Trophoblast cell (in vitro differentiated cells and primary cell): ENCODE data around the gene TMEM38A.

Experiments used
- DNase-seq, 2 donors: peaks; one replicate each; pipeline ENCODE4 v3.0.0-alpha.2; 2016
- H2AFZ ChIP-seq: 2 replicates; pipeline ENCODE4 v1.6.1; 2013; ENCODE audit warnings: low read length, moderate library complexity, mild to moderate bottlenecking; ENCODE audit not compliant: insufficient read depth, poor library complexity
- H2AK5ac ChIP-seq: 2 replicates; pipeline ENCODE4 v1.6.1; 2013; ENCODE audit warnings: mild to moderate bottlenecking, low read length
- H2BK120ac ChIP-seq: 2 replicates; pipeline ENCODE4 v1.6.1; 2013; ENCODE audit warnings: low read length, mild to moderate bottlenecking, moderate library complexity; ENCODE audit not compliant: insufficient read depth, poor library complexity
- H2BK12ac ChIP-seq: 2 replicates; pipeline ENCODE4 v1.6.1; 2013; ENCODE audit warnings: mild to moderate bottlenecking, low read length, moderate library complexity
- H2BK5ac ChIP-seq: 2 replicates; pipeline ENCODE4 v1.6.1; 2013; ENCODE audit warnings: low read length, low read depth, moderate library complexity, mild to moderate bottlenecking; ENCODE audit not compliant: poor library complexity
- H3K14ac ChIP-seq: 2 replicates; pipeline ENCODE4 v1.6.1; 2013; ENCODE audit warnings: mild to moderate bottlenecking, low read length
- H3K18ac ChIP-seq: 2 replicates; pipeline ENCODE4 v1.6.1; 2013; ENCODE audit warnings: mild to moderate bottlenecking, low read length
- H3K23ac ChIP-seq: 2 replicates; pipeline ENCODE4 v1.6.1; 2013; ENCODE audit warnings: low read length
- H3K27ac ChIP-seq: 2 replicates; pipeline ENCODE4 v1.5.1; 2013; ENCODE audit warnings: low read depth, mild to moderate bottlenecking, inconsistent platforms, low read length, moderate library complexity
- H3K27me3 ChIP-seq: 2 replicates; pipeline ENCODE4 v1.6.1; 2013; ENCODE audit warnings: inconsistent platforms, mild to moderate bottlenecking, low read length, moderate library complexity; ENCODE audit not compliant: insufficient read depth
- H3K36me3 ChIP-seq, 2 experiments: 1 replicate in 1 of 2; 2 replicates in 1 of 2; pipeline ENCODE4 v1.6.1; 2013; ENCODE audit warnings: low read length in 2 of 2, mild to moderate bottlenecking in 2 of 2, moderate library complexity in 1 of 2; ENCODE audit not compliant: insufficient read depth in 2 of 2, control insufficient read depth in 1 of 2
- H3K4ac ChIP-seq: 2 replicates; pipeline ENCODE4 v1.6.1; 2013; ENCODE audit warnings: low read depth, mild to moderate bottlenecking, low read length, moderate library complexity
- H3K4me1 ChIP-seq, 2 experiments: 1 replicate in 1 of 2; 2 replicates in 1 of 2; pipeline ENCODE4 v1.6.1; 2013; ENCODE audit warnings: low read length in 2 of 2, mild to moderate bottlenecking in 2 of 2, moderate library complexity in 1 of 2; ENCODE audit not compliant: insufficient read depth in 2 of 2, control insufficient read depth in 1 of 2
- H3K4me2 ChIP-seq: 2 replicates; pipeline ENCODE4 v1.6.1; 2013; ENCODE audit warnings: inconsistent platforms, mild to moderate bottlenecking, low read length, moderate library complexity
- H3K4me3 ChIP-seq: 2 replicates; pipeline ENCODE4 v1.5.1; 2013; ENCODE audit warnings: mild to moderate bottlenecking, low read depth, low read length, inconsistent platforms
- H3K79me1 ChIP-seq: one replicate; pipeline ENCODE4 v1.6.1; 2013; ENCODE audit warnings: low read length
- H3K79me2 ChIP-seq: 2 replicates; pipeline ENCODE4 v1.6.1; 2013; ENCODE audit warnings: low read length, mild to moderate bottlenecking; ENCODE audit not compliant: control insufficient read depth, insufficient read depth, poor library complexity
- H3K9ac ChIP-seq: 2 replicates; pipeline ENCODE4 v1.6.1; 2013; ENCODE audit warnings: mild to moderate bottlenecking, low read length
- H3K9me3 ChIP-seq: 2 replicates; pipeline ENCODE4 v1.6.1; 2013; ENCODE audit warnings: low read depth, mild to moderate bottlenecking, control low read depth, inconsistent platforms, low read length; ENCODE audit not compliant: insufficient read depth
- H4K12ac ChIP-seq: 2 replicates; pipeline ENCODE4 v1.6.1; 2013; ENCODE audit warnings: low read depth, mild to moderate bottlenecking, low read length, moderate library complexity
- H4K8ac ChIP-seq: 2 replicates; pipeline ENCODE4 v1.6.1; 2013; ENCODE audit warnings: low read depth, mild to moderate bottlenecking, low read length, moderate library complexity
- H4K91ac ChIP-seq: one replicate; pipeline ENCODE4 v1.6.1; 2013; ENCODE audit warnings: low read depth, mild to moderate bottlenecking, low read length, moderate library complexity
- WGBS: extraction: QIAGEN DNeasy Blood & Tissue Kit; methylation state at CpG from one replicate; pipeline ENCODE4 v1.1.7; 2013; ENCODE audit warnings: missing lambda C conversion rate; ENCODE audit not compliant: insufficient read length, insufficient coverage; ENCODE audit errors: extremely low coverage; 5-methylcytosine and 5-hydroxymethylcytosine counted together

TMEM38A gene

GRCh38 chr19:16620584-16620983 is 40.4 kb upstream of the TMEM38A start:
- no CpG with 5 or more reads among the region's 3 CpGs for WGBS

DNA sequence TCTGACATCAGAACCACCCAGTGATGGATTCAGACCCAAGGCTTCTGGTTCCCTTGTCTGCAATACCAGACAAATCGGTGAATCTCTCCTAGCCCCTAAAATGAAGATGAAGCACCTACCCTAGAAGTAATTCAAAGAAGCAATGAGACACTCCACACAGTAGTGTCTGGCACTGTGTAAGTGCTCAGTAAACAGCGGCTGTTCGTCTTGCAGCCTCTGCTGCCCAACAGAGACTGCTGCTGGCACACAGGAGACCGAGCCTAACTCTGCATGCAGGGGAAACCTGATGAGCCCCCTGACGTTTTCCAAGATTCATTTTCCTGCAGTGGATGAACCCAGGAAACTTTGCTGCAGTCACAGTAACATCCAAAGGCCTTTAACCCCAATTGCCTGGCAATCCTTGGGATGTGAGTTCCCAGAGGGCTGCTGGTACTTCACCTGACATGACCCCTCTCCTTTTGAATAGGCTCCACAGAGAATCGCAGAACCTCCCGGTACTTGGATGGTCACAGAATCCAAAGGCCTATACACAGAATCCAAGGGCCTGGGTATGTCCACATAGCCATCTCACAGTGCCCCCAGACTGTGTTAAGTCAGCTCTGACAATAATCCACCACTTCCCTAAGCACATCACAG is 39.7 kb upstream of the TMEM38A start:
- no peak overlapping the region for H4K91ac ChIP-seq
- peak overlapping the region; percentile 35 for H3K4ac ChIP-seq
- no peaks in the 10 kb centered on the region for H3K9me3 ChIP-seq
- no peak overlapping the region for H4K8ac ChIP-seq
- H3K23ac ChIP-seq: no peak overlapping the region
- WGBS: no CpG with 5 or more reads among the region's 7 CpGs
- H2BK5ac ChIP-seq: no peak overlapping the region
- H2BK12ac ChIP-seq: no peak overlapping the region
- no peak overlapping the region for H3K27ac ChIP-seq
- no peak overlapping the region for H3K4me3 ChIP-seq
- DNase-seq: peak; percentile 70 to 77
- peaks cover 0 to 3% of the 10 kb centered on the region in 2 experiments for H3K4me1 ChIP-seq
- H3K14ac ChIP-seq: no peak overlapping the region
- H3K79me2 ChIP-seq: peaks cover 25% of the 10 kb centered on the region
- no peaks in the 10 kb centered on the region for H3K27me3 ChIP-seq
- no peak overlapping the region for H2AFZ ChIP-seq
- H4K12ac ChIP-seq: no peak overlapping the region
- H3K4me2 ChIP-seq: no peak overlapping the region
- H3K9ac ChIP-seq: no peak overlapping the region
- no peak overlapping the region for H2AK5ac ChIP-seq
- H3K18ac ChIP-seq: no peak overlapping the region
- peaks cover 7 to 20% of the 10 kb centered on the region in 2 experiments for H3K36me3 ChIP-seq
- no peaks in the 10 kb centered on the region for H3K79me1 ChIP-seq
- H2BK120ac ChIP-seq: no peak overlapping the region

More at GRCh38 chr19:16620584-16620983, 40.4 kb upstream of the TMEM38A start:
- Histone ChIP-seq H2BK5ac (no peak overlapping the region), H3K9ac (no peak overlapping the region), H3K4me3 (no peak overlapping the region), H3K18ac (no peak overlapping the region), H3K79me2 (peaks cover 25% of the 10 kb centered on the region), H4K91ac (no peak overlapping the region), H3K14ac (no peak overlapping the region), H3K79me1 (no peaks in the 10 kb centered on the region), H3K27ac (no peak overlapping the region), H2AK5ac (no peak overlapping the region), H4K12ac (no peak overlapping the region), H2BK12ac (no peak overlapping the region), H3K36me3 (peaks cover 7 to 20% of the 10 kb centered on the region in 2 experiments), H3K4ac (no peak overlapping the region), H2BK120ac (no peak overlapping the region), H3K4me1 (peaks cover 4 to 8% of the 10 kb centered on the region in 2 experiments), H3K4me2 (no peak overlapping the region), H4K8ac (no peak overlapping the region), H3K23ac (no peak overlapping the region), H3K27me3 (no peaks in the 10 kb centered on the region), H3K9me3 (no peaks in the 10 kb centered on the region), H2AFZ (no peak overlapping the region)
- peak; percentile 56 to 74 for DNase-seq

DNA sequence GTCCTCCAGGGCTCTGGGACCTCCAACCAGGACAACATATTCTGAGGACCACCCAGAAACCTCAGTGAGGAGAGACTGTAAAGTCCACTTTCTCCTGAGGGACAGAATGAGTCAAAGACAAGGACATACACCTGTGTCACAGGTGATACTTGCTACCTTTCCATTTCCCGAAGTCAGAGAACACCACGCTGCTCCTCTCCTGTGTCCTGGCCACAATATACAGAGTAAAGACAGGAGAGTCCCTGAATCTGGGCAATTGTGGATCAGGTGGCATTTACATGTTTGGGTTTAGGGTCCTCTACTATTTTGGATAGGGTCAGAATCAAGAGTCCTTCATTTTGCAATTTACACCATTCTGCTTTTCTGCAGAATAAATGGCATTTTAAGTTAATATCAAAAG is 37.9 kb upstream of the TMEM38A start:
- Histone ChIP-seq H3K4me1 (peaks cover 0 to 3% of the 10 kb centered on the region in 2 experiments), H2BK5ac (no peak overlapping the region), H3K4me3 (no peak overlapping the region), H3K9ac (no peak overlapping the region), H3K27me3 (no peaks in the 10 kb centered on the region), H4K12ac (no peak overlapping the region), H3K4ac (peak overlapping the region; percentile 21), H3K27ac (no peak overlapping the region), H3K14ac (no peak overlapping the region), H3K23ac (no peak overlapping the region), H3K79me1 (peaks cover 4% of the 10 kb centered on the region), H4K8ac (no peak overlapping the region), H3K79me2 (peaks cover 32% of the 10 kb centered on the region), H3K36me3 (peaks cover 7 to 20% of the 10 kb centered on the region in 2 experiments), H3K18ac (no peak overlapping the region), H2BK120ac (no peak overlapping the region), H2BK12ac (no peak overlapping the region), H3K9me3 (no peaks in the 10 kb centered on the region), H4K91ac (no peak overlapping the region), H3K4me2 (no peak overlapping the region), H2AK5ac (no peak overlapping the region), H2AFZ (no peak overlapping the region)
- DNase-seq: no peak
- no CpG with 5 or more reads among the region's 2 CpGs for WGBS

DNA sequence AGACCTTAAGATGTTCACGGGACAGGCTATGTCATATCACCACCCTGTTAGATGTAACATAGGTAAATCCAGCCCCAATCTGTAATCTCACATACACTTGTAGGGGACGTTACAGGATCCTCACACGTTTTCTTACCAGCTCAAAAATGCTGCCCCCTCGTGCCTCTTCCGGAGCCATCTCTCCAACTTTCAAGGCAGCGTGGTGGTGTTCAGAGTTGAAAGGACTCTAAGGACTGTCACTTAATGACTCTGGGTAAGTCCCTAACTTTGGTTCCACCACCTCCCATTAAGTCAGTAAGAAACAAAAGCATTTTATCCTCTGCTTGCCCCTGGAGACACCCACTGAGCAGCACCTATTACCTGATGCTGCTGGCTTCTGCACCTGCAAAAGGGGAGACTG is 37.4 kb upstream of the TMEM38A start:
- H3K4me2 ChIP-seq: no peak overlapping the region
- no peak overlapping the region for H4K12ac ChIP-seq
- no peaks in the 10 kb centered on the region for H3K9me3 ChIP-seq
- no peak overlapping the region for H4K91ac ChIP-seq
- no peak overlapping the region for H3K4me3 ChIP-seq
- no peak overlapping the region for H3K23ac ChIP-seq
- H3K4ac ChIP-seq: peak overlapping the region; percentile 43
- H3K79me2 ChIP-seq: peaks cover 31% of the 10 kb centered on the region
- peaks cover 7% of the 10 kb centered on the region for H3K79me1 ChIP-seq
- H3K9ac ChIP-seq: no peak overlapping the region
- peaks cover 7 to 20% of the 10 kb centered on the region in 2 experiments for H3K36me3 ChIP-seq
- H2BK120ac ChIP-seq: no peak overlapping the region
- H2AK5ac ChIP-seq: no peak overlapping the region
- no peak overlapping the region for H2BK12ac ChIP-seq
- no peak for DNase-seq
- H3K27ac ChIP-seq: no peak overlapping the region
- H4K8ac ChIP-seq: no peak overlapping the region
- H3K27me3 ChIP-seq: no peaks in the 10 kb centered on the region
- H3K4me1 ChIP-seq: peaks cover 0 to 3% of the 10 kb centered on the region in 2 experiments
- H3K18ac ChIP-seq: no peak overlapping the region
- H2BK5ac ChIP-seq: no peak overlapping the region
- no CpG with 5 or more reads among the region's 6 CpGs for WGBS
- no peak overlapping the region for H3K14ac ChIP-seq
- no peak overlapping the region for H2AFZ ChIP-seq
